ENCODE data around the gene PHLDB2. TPM values are rescaled to one million over a fixed set of nuclear protein-coding genes. Genes with fewer than 3 reads are reported as not detected.

PHLDB2 gene
- total RNA-seq, 1 experiment from 2014 or later = 30.7 TPM

DNA sequence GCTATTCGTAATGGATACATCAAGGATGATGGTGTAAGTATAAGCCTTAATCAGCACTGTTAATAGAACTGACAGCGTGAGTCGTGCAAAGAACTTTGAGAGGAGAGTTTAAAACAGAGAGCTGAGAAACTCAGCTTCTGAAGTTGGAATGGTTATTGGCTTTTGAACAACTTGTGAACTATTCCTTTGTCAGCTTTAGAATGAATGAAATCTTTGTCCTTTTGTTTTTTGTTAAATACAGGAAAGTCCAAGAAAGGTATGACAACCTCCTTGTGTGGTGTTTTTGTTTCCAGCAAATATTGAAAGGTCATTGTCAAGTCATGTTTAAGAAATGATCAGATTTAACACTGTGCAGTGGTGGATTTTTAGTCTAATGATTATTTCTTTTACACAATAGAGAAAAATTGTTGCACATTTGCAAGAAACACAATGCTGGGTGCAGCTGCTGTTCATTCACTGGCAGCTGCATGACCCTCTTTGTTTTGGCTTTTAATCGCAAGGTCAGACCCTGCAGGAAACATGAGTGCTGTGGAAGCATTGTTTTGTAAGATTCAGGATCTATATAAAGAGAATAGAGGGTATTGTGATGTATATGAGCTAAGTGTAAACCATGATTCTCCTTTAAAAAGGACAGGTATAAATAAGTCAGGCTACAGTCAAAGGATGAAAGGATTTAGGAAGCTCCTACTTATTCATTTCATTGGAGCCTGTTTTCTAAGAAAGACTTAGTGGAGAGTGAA, 98.1 kb downstream of the PHLDB2 start:
- Mint-ChIP-seq H3K4me3 (ENCODE audit: low read depth, unreplicated experiment) (no peak overlapping the region), H3K36me3 (ENCODE audit: insufficient read depth, unreplicated experiment) (no peaks in the 10 kb centered on the region), H3K4me1 (ENCODE audit: low read depth, unreplicated experiment) (peaks cover 24% of the 10 kb centered on the region), H3K9me3 (ENCODE audit: low read depth, unreplicated experiment) (peaks cover 3% of the 10 kb centered on the region), H3K27ac (ENCODE audit: unreplicated experiment) (peak overlapping the region; percentile 7), H3K27me3 (ENCODE audit: unreplicated experiment) (no peaks in the 10 kb centered on the region)
- CTCF ChIA-PET = interaction anchor here (0.6 to 2.9 kb wide), 4 partner anchors 24 to 240 kb away, joined by 3 to 12 read pairs (median 4); no protein-coding TSS in a partner anchor
- intact Hi-C loops (cut with micrococcal nuclease; ENCODE audit: unreplicated experiment) = no loop called here
- no peak for DNase-seq
- TF ChIP-seq, protein P1, sequence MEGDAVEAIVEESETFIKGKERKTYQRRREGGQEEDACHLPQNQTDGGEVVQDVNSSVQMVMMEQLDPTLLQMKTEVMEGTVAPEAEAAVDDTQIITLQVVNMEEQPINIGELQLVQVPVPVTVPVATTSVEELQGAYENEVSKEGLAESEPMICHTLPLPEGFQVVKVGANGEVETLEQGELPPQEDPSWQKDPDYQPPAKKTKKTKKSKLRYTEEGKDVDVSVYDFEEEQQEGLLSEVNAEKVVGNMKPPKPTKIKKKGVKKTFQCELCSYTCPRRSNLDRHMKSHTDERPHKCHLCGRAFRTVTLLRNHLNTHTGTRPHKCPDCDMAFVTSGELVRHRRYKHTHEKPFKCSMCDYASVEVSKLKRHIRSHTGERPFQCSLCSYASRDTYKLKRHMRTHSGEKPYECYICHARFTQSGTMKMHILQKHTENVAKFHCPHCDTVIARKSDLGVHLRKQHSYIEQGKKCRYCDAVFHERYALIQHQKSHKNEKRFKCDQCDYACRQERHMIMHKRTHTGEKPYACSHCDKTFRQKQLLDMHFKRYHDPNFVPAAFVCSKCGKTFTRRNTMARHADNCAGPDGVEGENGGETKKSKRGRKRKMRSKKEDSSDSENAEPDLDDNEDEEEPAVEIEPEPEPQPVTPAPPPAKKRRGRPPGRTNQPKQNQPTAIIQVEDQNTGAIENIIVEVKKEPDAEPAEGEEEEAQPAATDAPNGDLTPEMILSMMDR (IDR thresholded peaks at IDR 0.05; ENCODE audit: unreplicated experiment) = no peak
- BruUV-seq (replicated peaks) = no TSS peak

DNA sequence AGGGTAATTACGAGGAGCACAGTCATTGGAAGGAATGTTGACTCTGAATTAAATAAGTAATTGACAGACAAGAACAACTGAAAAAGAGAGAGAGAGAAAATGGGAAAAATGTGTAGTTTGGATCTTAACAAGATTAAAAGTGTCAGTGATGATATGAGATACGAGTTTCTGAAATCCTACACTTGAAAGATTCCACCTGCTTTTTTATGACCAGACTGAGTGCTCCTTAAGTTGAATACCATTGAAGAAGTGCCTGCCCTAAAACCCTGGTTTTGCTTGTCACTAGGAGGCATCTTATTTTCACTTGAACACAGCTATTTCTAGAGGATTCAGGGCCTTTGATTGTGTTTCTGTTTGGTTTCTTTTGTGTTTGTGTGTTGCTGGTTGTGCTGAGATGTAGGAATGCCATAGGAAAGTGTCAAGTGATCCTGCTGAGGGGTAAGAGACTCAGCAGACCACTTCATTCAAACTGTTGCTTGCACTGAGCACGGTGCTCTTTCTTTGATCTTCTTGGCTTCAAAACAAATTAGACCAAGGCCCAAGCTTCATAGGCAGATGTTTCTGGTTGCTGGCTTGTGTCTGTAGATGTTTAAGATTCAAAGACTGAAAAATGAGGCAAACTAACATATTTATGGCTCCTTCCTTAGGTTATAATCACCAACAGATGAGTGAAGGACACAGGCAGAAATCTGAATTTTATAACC, 102.5 kb downstream of the PHLDB2 start:
- intact Hi-C loops (cut with micrococcal nuclease; ENCODE audit: unreplicated experiment) = no loop called here
- Mint-ChIP-seq H3K36me3 (ENCODE audit: insufficient read depth, unreplicated experiment) (peaks cover 8% of the 10 kb centered on the region), H3K4me3 (ENCODE audit: low read depth, unreplicated experiment) (no peak overlapping the region), H3K27me3 (ENCODE audit: unreplicated experiment) (no peaks in the 10 kb centered on the region), H3K9me3 (ENCODE audit: low read depth, unreplicated experiment) (peaks cover 3% of the 10 kb centered on the region), H3K27ac (ENCODE audit: unreplicated experiment) (no peak overlapping the region), H3K4me1 (ENCODE audit: low read depth, unreplicated experiment) (peaks cover 18% of the 10 kb centered on the region)
- no peak for DNase-seq
- BruUV-seq (replicated peaks) = no TSS peak
- CTCF ChIA-PET = interaction anchor here (0.6 kb wide), 1 partner anchor 233 kb away, joined by 3 read pairs; no protein-coding TSS in a partner anchor
- TF ChIP-seq, protein P1 (IDR thresholded peaks at IDR 0.05; ENCODE audit: unreplicated experiment) = no peak

DNA sequence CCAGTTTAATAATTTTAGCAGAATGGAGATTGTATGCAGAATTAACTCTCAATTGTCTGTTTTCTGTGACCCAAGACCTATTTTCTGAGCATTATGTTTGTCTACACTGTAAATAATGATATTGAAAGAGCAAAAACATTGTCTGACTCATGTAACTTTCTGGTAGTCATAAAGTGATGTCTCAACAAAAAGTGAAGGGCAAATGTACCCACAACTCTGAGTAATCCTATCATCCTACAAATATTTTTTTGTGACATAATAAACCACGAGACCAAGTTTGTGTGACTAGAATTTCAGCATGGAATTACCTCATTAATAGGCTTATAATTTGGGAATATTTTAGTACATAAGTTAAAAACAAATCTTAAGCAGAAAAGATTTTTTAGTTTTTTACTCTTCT, 104.4 kb downstream of the PHLDB2 start:
- H3K9me3 Mint-ChIP-seq (ENCODE audit: low read depth, unreplicated experiment) = peaks cover 3% of the 10 kb centered on the region
- no peak overlapping the region for H3K27ac Mint-ChIP-seq (ENCODE audit: unreplicated experiment)
- H3K4me3 Mint-ChIP-seq (ENCODE audit: low read depth, unreplicated experiment) = no peak overlapping the region
- H3K36me3 Mint-ChIP-seq (ENCODE audit: insufficient read depth, unreplicated experiment) = peaks cover 8% of the 10 kb centered on the region
- peaks cover 15% of the 10 kb centered on the region for H3K4me1 Mint-ChIP-seq (ENCODE audit: low read depth, unreplicated experiment)
- CTCF ChIA-PET = interaction anchor here (1.1 kb wide), 1 partner anchor 10 kb away, joined by 5 read pairs; no protein-coding TSS in a partner anchor
- intact Hi-C loops (cut with micrococcal nuclease; ENCODE audit: unreplicated experiment) = no loop called here
- DNase-seq = no peak
- no peaks in the 10 kb centered on the region for H3K27me3 Mint-ChIP-seq (ENCODE audit: unreplicated experiment)
- no TSS peak for BruUV-seq (replicated peaks)
- TF ChIP-seq, protein P1 (IDR thresholded peaks at IDR 0.05; ENCODE audit: unreplicated experiment) = no peak

DNA sequence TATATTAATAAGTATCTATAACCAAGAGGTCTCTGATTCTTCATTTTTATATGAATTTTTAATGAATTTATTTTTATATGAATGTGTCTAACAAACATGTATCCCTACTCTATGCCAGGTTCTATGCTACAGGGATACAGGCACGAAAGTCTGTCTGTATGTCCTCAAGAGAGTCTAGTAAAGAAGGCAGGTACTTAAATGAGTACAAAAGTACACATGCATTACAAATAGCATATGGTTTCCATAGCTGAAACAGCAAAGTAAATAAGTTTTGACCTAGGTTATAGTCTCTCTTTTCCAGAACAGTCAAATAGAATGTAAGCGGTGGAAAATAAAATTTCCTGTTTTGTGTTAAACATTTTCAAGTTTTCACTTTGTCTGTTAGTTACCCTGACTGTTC, 106.4 kb downstream of the PHLDB2 start:
- CTCF ChIA-PET = interaction anchor here (0.7 to 1.1 kb wide), 2 partner anchors 70 to 251 kb away, joined by 3 to 4 read pairs; no protein-coding TSS in a partner anchor
- H3K4me3 Mint-ChIP-seq (ENCODE audit: low read depth, unreplicated experiment) = no peak overlapping the region
- no peaks in the 10 kb centered on the region for H3K27me3 Mint-ChIP-seq (ENCODE audit: unreplicated experiment)
- intact Hi-C loops (cut with micrococcal nuclease; ENCODE audit: unreplicated experiment) = no loop called here
- H3K27ac Mint-ChIP-seq (ENCODE audit: unreplicated experiment) = no peak overlapping the region
- no peak for DNase-seq
- H3K36me3 Mint-ChIP-seq (ENCODE audit: insufficient read depth, unreplicated experiment) = peaks cover 8% of the 10 kb centered on the region
- no peaks in the 10 kb centered on the region for H3K9me3 Mint-ChIP-seq (ENCODE audit: low read depth, unreplicated experiment)
- TF ChIP-seq, protein P1 (IDR thresholded peaks at IDR 0.05; ENCODE audit: unreplicated experiment) = no peak
- peaks cover 14% of the 10 kb centered on the region for H3K4me1 Mint-ChIP-seq (ENCODE audit: low read depth, unreplicated experiment)
- no TSS peak for BruUV-seq (replicated peaks)

Data from Calu3 (cell line).